Ovary (tissue), 9 donors: ENCODE results near the gene CPNE1. TPM values are rescaled to one million over a fixed set of nuclear protein-coding genes. Genes with fewer than 3 reads are reported as not detected.
"Not testable (repeated sequence)": the region's sequence is repeated elsewhere in the genome, so short reads cannot be mapped to it uniquely, and the experiment has no call there.

Source experiments
- DNase-seq, 5 donors: peaks; one replicate each; pipeline ENCODE4 v3.0.0-alpha.2; 2019 to 2020
- H3K27ac ChIP-seq, 2 donors: fragments of 200-600 bp; one replicate each; pipeline versions ENCODE4 v1.5.1 to v1.8.0; 2019 to 2022
- H3K27me3 ChIP-seq: fragments of 200-600 bp; one replicate; pipeline ENCODE4 v1.8.0; 2022
- H3K36me3 ChIP-seq: fragments of 200-600 bp; sonication (generic); one replicate; pipeline ENCODE4 v1.5.1; 2019
- H3K4me1 ChIP-seq: one replicate; pipeline ENCODE4 v1.8.1; 2013; ENCODE audit warnings: mild to moderate bottlenecking, moderate library complexity; ENCODE audit not compliant: insufficient read depth
- H3K4me3 ChIP-seq: fragments of 200-600 bp; sonication (generic); one replicate; pipeline ENCODE4 v1.5.1; 2017
- H3K9me3 ChIP-seq, 2 donors: fragments of 200-600 bp in 1 of 2; sonication (generic) in 1 of 2; one replicate each; pipeline versions ENCODE4 v1.5.1 to v1.8.1; 2013 to 2019; ENCODE audit warnings: mild to moderate bottlenecking in 1 of 2, moderate library complexity in 1 of 2
- EP300 ChIP-seq: sonication (generic); formaldehyde crosslinking; IDR thresholded peaks from one replicate; pipeline ENCODE4 v1.6.1; 2017; ENCODE audit warnings: antibody characterized with exemption
- POLR2A ChIP-seq: fragments of 450-650 bp; IDR thresholded peaks from one replicate; pipeline ENCODE4 v1.6.1; 2017; ENCODE audit warnings: antibody characterized with exemption, mild to moderate bottlenecking, moderate library complexity
- WGBS, 3 donors: extraction: QIAGEN DNeasy Blood & Tissue Kit in 1 of 3; methylation state at CpG; one replicate each; pipeline versions ENCODE4 v1.1.5 to v1.1.7; 2013 to 2017; 5-methylcytosine and 5-hydroxymethylcytosine counted together
- intact Hi-C, 4 donors: fragments of 100-400 bp; cut with DNase I; formaldehyde crosslinking; loops; one replicate each; pipeline versions ENCODE4 v1.11.0 to v1.15.1; 2022 to 2023
- polyA plus RNA-seq, 2 donors: library from polyadenylated mRNA; stranded (reverse); fragments of 200-250 nt in 1 of 2; fragments of 350-450 nt in 1 of 2; fragmentation: Illumina TruSeq in 1 of 2; extraction: RNeasy Lipid Tissue Mini Kit (QIAGEN cat#74804) in 1 of 2; gene quantifications; one replicate each; pipeline ENCODE4 v1.2.3, GENCODE V29; 2013 to 2014
- total RNA-seq, 7 donors: library from RNA; depleted of rRNA in 2 of 7; stranded (reverse); fragments of >200 nt in 2 of 7; fragmentation: NEBNext Ultra II Directional in 3 of 7; extraction: Animal tissue kit (Norgen Biotek cat#: 25700) in 3 of 7; gene quantifications; one replicate each; pipeline versions ENCODE4 v1.1.0 to v1.2.4, GENCODE V29; 2016 to 2023
- TF ChIP-seq, protein P1 (sequence below), 3 donors: fragments of 450-650 bp in 2 of 3; fragments of 200-600 bp in 1 of 3; IDR thresholded peaks; one replicate each; pipeline versions ENCODE4 v1.5.1 to v1.8.0; 2016 to 2022; ENCODE audit warnings: antibody characterized with exemption in 3 of 3, mild to moderate bottlenecking in 1 of 3
- donor health status: DM: no; HTN: no; CAD: no; lungs with moderate emphysema.
- donor health status: DM: no; HTN: no; CAD: no.
- donor health status: Bipolar disorder and iron deficiency.
- donor health status: DM: yes; HTN: yes; CAD: no.
- donor health status: DM: no; HTN: no; CAD: no.
- donor health status: DM: yes; HTN: yes; CAD: no.

Gene CPNE1
- total and polyA plus RNA-seq, 9 donors, result 97.5 to 173 (median 157) TPM

DNA sequence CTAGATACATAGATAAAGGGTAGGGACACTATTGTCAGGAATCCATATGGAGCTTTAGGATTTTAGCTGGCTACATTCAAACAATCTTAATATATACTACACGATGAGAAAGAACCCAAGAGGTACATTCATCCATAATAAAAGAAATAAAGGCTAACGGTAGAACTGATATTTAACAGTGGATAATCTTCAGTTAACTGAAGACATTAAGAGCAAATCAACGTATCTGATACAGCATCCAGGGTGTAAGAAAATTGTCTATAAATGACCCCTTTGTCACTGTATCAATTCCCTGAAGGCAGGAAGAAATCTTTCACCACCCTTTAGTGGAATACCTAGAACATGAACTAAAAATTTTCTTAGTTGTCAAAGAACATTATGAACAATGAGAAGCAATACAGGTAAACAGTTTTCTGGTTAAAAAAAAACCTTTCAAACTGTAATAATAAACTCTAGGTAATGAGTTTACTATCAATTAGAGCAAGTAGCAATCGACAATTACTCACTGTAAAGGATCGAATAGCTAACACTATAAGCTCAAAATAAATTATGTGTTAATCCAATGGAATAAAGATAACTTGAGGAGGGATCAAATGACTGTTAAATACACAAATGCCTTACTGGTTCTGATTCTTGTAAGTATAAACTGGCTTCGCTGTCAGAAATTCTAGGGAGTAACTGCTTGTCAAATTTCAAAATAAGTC, 46.3 kb upstream of the CPNE1 start:
- DNase-seq, result no peak
- H3K36me3 ChIP-seq, result no peaks in the 10 kb centered on the region
- H3K27ac ChIP-seq, result no peak overlapping the region
- no peak for TF ChIP-seq EP300
- TF ChIP-seq, protein P1, sequence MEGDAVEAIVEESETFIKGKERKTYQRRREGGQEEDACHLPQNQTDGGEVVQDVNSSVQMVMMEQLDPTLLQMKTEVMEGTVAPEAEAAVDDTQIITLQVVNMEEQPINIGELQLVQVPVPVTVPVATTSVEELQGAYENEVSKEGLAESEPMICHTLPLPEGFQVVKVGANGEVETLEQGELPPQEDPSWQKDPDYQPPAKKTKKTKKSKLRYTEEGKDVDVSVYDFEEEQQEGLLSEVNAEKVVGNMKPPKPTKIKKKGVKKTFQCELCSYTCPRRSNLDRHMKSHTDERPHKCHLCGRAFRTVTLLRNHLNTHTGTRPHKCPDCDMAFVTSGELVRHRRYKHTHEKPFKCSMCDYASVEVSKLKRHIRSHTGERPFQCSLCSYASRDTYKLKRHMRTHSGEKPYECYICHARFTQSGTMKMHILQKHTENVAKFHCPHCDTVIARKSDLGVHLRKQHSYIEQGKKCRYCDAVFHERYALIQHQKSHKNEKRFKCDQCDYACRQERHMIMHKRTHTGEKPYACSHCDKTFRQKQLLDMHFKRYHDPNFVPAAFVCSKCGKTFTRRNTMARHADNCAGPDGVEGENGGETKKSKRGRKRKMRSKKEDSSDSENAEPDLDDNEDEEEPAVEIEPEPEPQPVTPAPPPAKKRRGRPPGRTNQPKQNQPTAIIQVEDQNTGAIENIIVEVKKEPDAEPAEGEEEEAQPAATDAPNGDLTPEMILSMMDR (IDR thresholded peaks at IDR 0.05), result no peak
- no peak for TF ChIP-seq POLR2A
- no peaks in the 10 kb centered on the region for H3K9me3 ChIP-seq
- intact Hi-C loops, result no loop called here
- H3K4me1 ChIP-seq, result no peaks in the 10 kb centered on the region
- no peaks in the 10 kb centered on the region for H3K27me3 ChIP-seq
- WGBS, 3 donors, result 54 to 66% (median 60%) methylated on average over 6 of the region's 6 CpGs
- no peak overlapping the region for H3K4me3 ChIP-seq

GRCh38 chr20:35710039-35710438, 45.3 kb upstream of the CPNE1 start:
- H3K4me3 ChIP-seq, result no peak overlapping the region
- TF ChIP-seq POLR2A (no peak), EP300 (no peak)
- TF ChIP-seq, protein P1 (IDR thresholded peaks at IDR 0.05), result no peak
- no peaks in the 10 kb centered on the region for H3K4me1 ChIP-seq
- H3K27me3 ChIP-seq, result no peaks in the 10 kb centered on the region
- H3K27ac ChIP-seq, result no peak overlapping the region
- H3K9me3 ChIP-seq, result no peaks in the 10 kb centered on the region
- DNase-seq, result no peak
- intact Hi-C loops, result no loop called here
- H3K36me3 ChIP-seq, result no peaks in the 10 kb centered on the region

GRCh38 chr20:35709259-35709658, 44.6 kb upstream of the CPNE1 start:
- no peak for TF ChIP-seq POLR2A
- TF ChIP-seq, protein P1 (IDR thresholded peaks at IDR 0.05), result no peak
- no peak for TF ChIP-seq EP300
- intact Hi-C loops, result no loop called here
- whole genome bisulfite sequencing, 3 donors, result 76 to 87% (median 82%) methylated on average over 1 of the region's 1 CpG
- no peaks in the 10 kb centered on the region for H3K4me1 ChIP-seq
- no peak for DNase-seq
- H3K9me3 ChIP-seq, result no peaks in the 10 kb centered on the region
- H3K27me3 ChIP-seq, result no peaks in the 10 kb centered on the region
- H3K4me3 ChIP-seq, result no peak overlapping the region
- H3K36me3 ChIP-seq, result no peaks in the 10 kb centered on the region
- H3K27ac ChIP-seq, result no peak overlapping the region

DNA sequence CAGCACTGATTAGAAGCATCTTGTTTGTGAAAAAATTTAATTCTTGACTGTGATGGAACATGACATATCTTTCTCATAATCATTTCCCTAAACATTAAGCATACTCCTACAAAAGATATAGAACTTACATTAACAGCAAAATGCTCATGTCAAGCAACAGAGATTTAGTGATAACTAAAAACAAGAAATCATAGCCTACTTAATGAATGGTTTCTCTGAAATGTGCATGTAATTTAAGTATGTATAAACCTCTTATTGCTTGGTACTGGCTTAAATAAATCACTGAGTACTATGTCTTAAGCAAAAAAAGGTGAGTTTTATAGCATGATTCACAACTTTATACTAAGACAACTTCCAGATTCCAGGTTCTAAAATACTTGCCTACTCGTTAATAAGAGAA, 43.8 kb upstream of the CPNE1 start:
- WGBS, 3 donors, result 28 to 38% (median 28%) methylated on average over 1 of the region's 1 CpG
- Histone ChIP-seq H3K27ac (no peak overlapping the region), H3K4me3 (no peak overlapping the region), H3K36me3 (no peaks in the 10 kb centered on the region), H3K9me3 (no peaks in the 10 kb centered on the region), H3K4me1 (no peaks in the 10 kb centered on the region), H3K27me3 (no peaks in the 10 kb centered on the region)
- no peak for DNase-seq
- TF ChIP-seq, protein P1 (IDR thresholded peaks at IDR 0.05), result no peak
- no peak for TF ChIP-seq EP300
- TF ChIP-seq POLR2A, result no peak
- intact Hi-C loops, result no loop called here

GRCh38 chr20:35706591-35707529, 42.2 kb upstream of the CPNE1 start:
- H3K9me3 ChIP-seq, H3K36me3 ChIP-seq, H3K4me3 ChIP-seq, intact Hi-C loops, H3K4me1 ChIP-seq, H3K27ac ChIP-seq, H3K27me3 ChIP-seq: not testable (repeated sequence)
- WGBS, 3 donors, result 82 to 85% (median 82%) methylated on average over 17 of the region's 17 CpGs
- DNase-seq, result peak in 1 of 5 donors; percentile 21

DNA sequence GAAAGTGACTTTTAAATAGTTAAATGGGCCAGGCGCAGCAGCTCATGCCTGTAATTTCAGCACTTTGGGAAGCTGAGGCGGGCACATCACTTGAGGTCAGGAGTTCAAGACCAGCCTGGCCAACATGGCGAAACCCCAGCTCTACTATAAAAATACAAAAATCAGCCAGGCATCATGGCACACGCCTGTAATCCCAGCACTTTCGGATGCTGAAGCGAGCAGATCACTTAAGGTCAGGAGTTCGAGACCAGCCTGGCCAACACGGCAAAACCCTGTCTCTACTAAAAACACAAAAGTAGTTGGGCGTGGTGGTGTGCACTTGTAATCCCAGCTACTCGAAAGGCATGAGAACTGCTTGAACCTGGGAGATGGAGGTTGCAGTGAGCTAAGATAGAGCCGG, 41.2 kb upstream of the CPNE1 start:
- H3K27me3 ChIP-seq, H3K36me3 ChIP-seq, H3K27ac ChIP-seq, H3K9me3 ChIP-seq, intact Hi-C loops, H3K4me1 ChIP-seq, H3K4me3 ChIP-seq: not testable (repeated sequence)
- WGBS, 3 donors, result 80 to 84% (median 82%) methylated on average over 11 of the region's 11 CpGs
- DNase-seq, result peak in 1 of 5 donors; percentile 24
